Right lobe of liver (tissue), 6 donors: Measurements from ENCODE around the gene POU2F3. TPM values are rescaled to one million over a fixed set of nuclear protein-coding genes. Genes with fewer than 3 reads are reported as not detected.

ENCODE experiments used
- ATAC-seq, 4 donors: fragments of 200-7000 bp; cut with Tn5 transposase; one replicate each; pipeline ENCODE4 v1.9.1; 2020; ENCODE audit warnings: mild to moderate bottlenecking in 4 of 4, moderate library complexity in 4 of 4
- DNase-seq, 3 donors: peaks; one replicate each; pipeline ENCODE4 v3.0.0-alpha.2; 2020
- H3K27ac ChIP-seq, 3 donors: fragments of 200-600 bp; one replicate each; pipeline ENCODE4 v1.8.0; 2022
- H3K27me3 ChIP-seq, 2 donors: fragments of 200-600 bp; one replicate each; pipeline ENCODE4 v1.8.0; 2022
- H3K36me3 ChIP-seq, 4 donors: fragments of 200-600 bp; sonication (generic) in 1 of 4; one replicate each; pipeline versions ENCODE4 v1.5.1 to v1.8.0; 2017 to 2022; ENCODE audit warnings: control low read depth in 1 of 4
- H3K4me1 ChIP-seq, 4 donors: fragments of 200-600 bp; sonication (generic) in 1 of 4; one replicate each; pipeline versions ENCODE4 v1.5.1 to v1.8.0; 2017 to 2022; ENCODE audit warnings: control low read depth in 1 of 4
- H3K4me3 ChIP-seq, 3 donors: fragments of 200-600 bp; one replicate each; pipeline ENCODE4 v1.8.0; 2022
- H3K9me3 ChIP-seq, 4 donors: fragments of 200-600 bp; sonication (generic) in 1 of 4; one replicate each; pipeline versions ENCODE4 v1.5.1 to v1.8.0; 2017 to 2022; ENCODE audit warnings: control low read depth in 1 of 4
- POLR2A ChIP-seq: fragments of 450-650 bp; IDR thresholded peaks from one replicate; pipeline ENCODE4 v1.6.1; 2017; ENCODE audit warnings: antibody characterized with exemption, mild to moderate bottlenecking
- WGBS: methylation state at CpG from one replicate; pipeline ENCODE4 v1.1.6; 2018; ENCODE audit warnings: low coverage, low lambda C conversion rate; ENCODE audit not compliant: insufficient coverage; ENCODE audit errors: missing lambda C conversion rate; 5-methylcytosine and 5-hydroxymethylcytosine counted together
- intact Hi-C, 2 donors: fragments of 100-400 bp; cut with DNase I; formaldehyde crosslinking; loops; one replicate each; pipeline versions ENCODE4 v1.11.2 to v1.14.1; 2022
- total RNA-seq, 6 experiments: library from RNA; depleted of rRNA in 2 of 6; stranded (reverse); fragments of >200 nt in 2 of 6; fragmentation: NEBNext Ultra II Directional in 3 of 6; extraction: Animal tissue kit (Norgen Biotek cat#: 25700) in 3 of 6; gene quantifications; one replicate each; pipeline versions ENCODE4 v1.1.0 to v1.2.4, GENCODE V29; 2016 to 2023
- TF ChIP-seq, protein P1 (sequence below), 4 donors: fragments of 200-600 bp in 3 of 4; fragments of 450-650 bp in 1 of 4; IDR thresholded peaks; one replicate each; pipeline versions ENCODE4 v1.5.1 to v1.8.0; 2016 to 2022; ENCODE audit warnings: antibody characterized with exemption in 4 of 4, mild to moderate bottlenecking in 2 of 4
- donor health status: DM: no; HTN: yes; CAD: no.
- donor health status: DM: no; HTN: no; CAD: no.
- donor health status: DM: no; HTN: no; CAD: no.
- donor health status: DM: no; HTN: yes; CAD: no.
- donor health status: DM: no; HTN: yes; CAD: no.

The POU2F3 gene
- total RNA-seq, 6 experiments from 2014 or later = not detected

DNA sequence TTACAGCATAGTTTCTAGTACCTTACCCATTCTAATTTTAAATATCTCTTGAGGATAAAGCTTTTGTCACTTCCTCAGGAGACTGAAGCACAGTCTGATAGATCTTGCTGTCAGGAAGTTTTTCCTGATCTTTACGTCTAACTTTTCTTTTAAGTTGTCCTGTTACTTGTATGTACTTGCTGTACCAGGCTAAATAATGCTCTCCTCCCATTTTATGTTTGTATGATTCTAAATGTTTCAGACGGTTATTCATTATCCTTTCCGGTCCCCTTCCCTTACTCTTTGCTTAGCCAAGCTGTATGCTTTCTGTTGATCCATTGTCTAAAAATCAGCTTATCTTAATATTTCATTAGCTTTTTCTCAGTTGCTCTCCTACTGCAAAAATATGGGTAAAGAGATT, 102.3 kb downstream of the POU2F3 start:
- Histone ChIP-seq H3K36me3 (no peaks in the 10 kb centered on the region), H3K27ac (peak overlapping the region in 1 of 3 donors; percentile 8), H3K27me3 (no peaks in the 10 kb centered on the region), H3K4me3 (no peak overlapping the region), H3K4me1 (peaks cover 0 to 68% (median 22%) of the 10 kb centered on the region in 4 donors), H3K9me3 (no peaks in the 10 kb centered on the region)
- TF ChIP-seq, protein P1, sequence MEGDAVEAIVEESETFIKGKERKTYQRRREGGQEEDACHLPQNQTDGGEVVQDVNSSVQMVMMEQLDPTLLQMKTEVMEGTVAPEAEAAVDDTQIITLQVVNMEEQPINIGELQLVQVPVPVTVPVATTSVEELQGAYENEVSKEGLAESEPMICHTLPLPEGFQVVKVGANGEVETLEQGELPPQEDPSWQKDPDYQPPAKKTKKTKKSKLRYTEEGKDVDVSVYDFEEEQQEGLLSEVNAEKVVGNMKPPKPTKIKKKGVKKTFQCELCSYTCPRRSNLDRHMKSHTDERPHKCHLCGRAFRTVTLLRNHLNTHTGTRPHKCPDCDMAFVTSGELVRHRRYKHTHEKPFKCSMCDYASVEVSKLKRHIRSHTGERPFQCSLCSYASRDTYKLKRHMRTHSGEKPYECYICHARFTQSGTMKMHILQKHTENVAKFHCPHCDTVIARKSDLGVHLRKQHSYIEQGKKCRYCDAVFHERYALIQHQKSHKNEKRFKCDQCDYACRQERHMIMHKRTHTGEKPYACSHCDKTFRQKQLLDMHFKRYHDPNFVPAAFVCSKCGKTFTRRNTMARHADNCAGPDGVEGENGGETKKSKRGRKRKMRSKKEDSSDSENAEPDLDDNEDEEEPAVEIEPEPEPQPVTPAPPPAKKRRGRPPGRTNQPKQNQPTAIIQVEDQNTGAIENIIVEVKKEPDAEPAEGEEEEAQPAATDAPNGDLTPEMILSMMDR (IDR thresholded peaks at IDR 0.05) = no peak
- intact Hi-C loops = no loop called here
- WGBS = 56% methylated on average over 3 of the region's 3 CpGs
- ATAC-seq (no peak), DNase-seq (no peak)

DNA sequence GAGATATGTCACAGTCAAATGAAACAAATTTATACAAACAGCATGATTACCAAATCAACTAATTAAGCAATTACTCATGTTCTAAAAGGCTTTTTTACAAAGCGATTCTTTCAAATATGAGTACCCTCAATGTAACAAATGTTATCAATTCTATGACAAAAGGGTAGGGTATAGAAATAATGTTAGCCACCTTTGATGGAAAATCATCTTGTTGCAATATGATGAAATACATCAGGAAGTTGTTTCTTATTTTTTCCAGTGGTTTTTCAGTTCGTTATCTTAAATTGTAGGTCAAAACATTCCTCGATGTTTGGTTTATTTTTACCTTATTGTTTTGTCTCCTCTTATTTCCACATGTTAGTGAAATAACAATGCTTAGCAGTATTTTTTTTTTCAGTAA, 102.7 kb downstream of the POU2F3 start:
- Histone ChIP-seq H3K4me3 (no peak overlapping the region), H3K4me1 (peaks cover 0 to 72% (median 22%) of the 10 kb centered on the region in 4 donors), H3K9me3 (no peaks in the 10 kb centered on the region), H3K27me3 (no peaks in the 10 kb centered on the region), H3K27ac (no peak overlapping the region), H3K36me3 (no peaks in the 10 kb centered on the region)
- intact Hi-C loops = no loop called here
- ATAC-seq (no peak), DNase-seq (no peak)
- TF ChIP-seq POLR2A = no peak
- TF ChIP-seq, protein P1 (IDR thresholded peaks at IDR 0.05) = no peak
- 45% methylated on average over 3 of the region's 3 CpGs for WGBS

DNA sequence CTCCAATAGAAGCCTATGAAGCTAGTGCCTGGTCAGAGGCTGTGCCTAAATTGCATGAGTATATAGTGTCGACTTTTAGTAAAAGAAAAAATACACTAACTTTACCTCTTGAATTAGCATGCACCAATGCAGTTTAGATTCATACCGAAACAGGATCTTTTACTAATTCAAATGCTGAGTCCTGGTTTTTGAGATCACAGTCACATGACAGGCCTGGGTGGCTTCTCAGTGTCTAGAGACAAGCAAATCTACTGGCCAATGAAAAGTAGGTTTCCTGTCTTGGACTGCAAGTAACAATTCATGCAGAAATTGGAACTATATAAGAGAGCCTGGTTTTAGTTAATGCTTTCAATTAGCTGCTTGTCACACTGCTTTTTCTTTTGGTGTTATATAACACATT, 103.5 kb downstream of the POU2F3 start:
- no peaks in the 10 kb centered on the region for H3K36me3 ChIP-seq
- WGBS = 49% methylated on average over 2 of the region's 2 CpGs
- no peak for TF ChIP-seq POLR2A
- no peaks in the 10 kb centered on the region for H3K9me3 ChIP-seq
- intact Hi-C loops = no loop called here
- H3K27ac ChIP-seq = peak overlapping the region in 1 of 3 donors; percentile 3
- DNase-seq (no peak), ATAC-seq (peak; percentile 2 to 41 (median 26))
- H3K27me3 ChIP-seq = no peaks in the 10 kb centered on the region
- H3K4me1 ChIP-seq = peaks cover 0 to 80% (median 22%) of the 10 kb centered on the region in 4 donors
- H3K4me3 ChIP-seq = no peak overlapping the region

DNA sequence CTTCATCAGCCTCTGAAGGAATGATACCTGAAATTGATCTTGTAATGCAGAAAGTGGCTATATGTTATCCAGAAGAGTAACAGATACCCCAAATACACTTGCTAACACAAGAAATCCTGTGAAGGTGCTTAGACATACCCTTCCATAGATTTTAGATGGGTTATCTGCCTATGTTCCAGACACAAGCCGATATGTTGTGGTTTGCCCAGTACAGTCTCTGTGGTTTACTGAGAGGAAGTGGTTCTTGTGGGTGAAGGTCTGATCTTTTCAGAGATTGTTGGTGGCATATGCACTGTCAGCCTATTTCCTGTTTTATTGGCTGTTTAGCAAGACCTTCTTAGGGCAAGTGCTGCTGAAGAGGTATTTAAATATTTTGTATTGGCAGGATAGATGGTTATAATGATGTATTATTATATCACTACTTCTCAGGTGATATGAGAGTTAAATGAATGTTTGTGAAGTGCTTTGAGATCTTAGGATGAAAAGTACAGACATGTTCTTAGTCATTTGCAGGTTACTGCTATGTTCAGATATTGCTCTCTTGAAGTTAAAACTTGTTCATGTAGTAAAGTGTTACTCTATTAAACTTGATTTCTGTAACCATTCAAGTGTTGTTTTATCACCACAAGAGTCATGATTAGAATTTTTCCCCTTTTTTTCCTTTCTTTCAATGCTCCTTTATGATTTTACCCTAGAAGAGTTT, 104.5 kb downstream of the POU2F3 start:
- no peaks in the 10 kb centered on the region for H3K9me3 ChIP-seq
- H3K27ac ChIP-seq = no peak overlapping the region
- no peak for TF ChIP-seq POLR2A
- TF ChIP-seq, protein P1 (IDR thresholded peaks at IDR 0.05) = no peak
- no peak for DNase-seq
- H3K27me3 ChIP-seq = no peaks in the 10 kb centered on the region
- H3K36me3 ChIP-seq = no peaks in the 10 kb centered on the region
- H3K4me1 ChIP-seq = peaks cover 0 to 84% (median 25%) of the 10 kb centered on the region in 4 donors
- H3K4me3 ChIP-seq = no peak overlapping the region
- ATAC-seq = peak; percentile 7 to 23 (median 22)
- intact Hi-C loops = no loop called here
- 23% methylated on average over 1 of the region's 1 CpG for WGBS

DNA sequence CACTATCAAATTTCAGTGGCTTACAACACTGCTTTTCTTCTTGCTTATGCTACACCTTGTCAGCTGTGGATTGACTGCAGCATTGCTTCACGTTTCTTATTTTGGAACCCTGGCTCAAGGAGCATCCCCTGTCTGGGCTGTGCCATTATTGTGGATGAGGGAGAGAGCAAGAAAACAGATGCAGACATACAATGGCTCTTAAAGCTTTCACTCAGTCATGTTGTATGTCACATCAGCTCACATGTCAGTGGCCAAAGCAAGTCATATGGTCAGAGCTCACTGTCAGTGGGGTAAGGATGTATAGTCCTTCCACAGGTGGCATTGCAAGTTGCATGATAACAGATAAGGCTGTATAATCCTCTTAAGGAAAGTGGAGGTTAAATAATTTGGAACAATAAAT, 106.3 kb downstream of the POU2F3 start:
- 0% methylated on average over 1 of the region's 1 CpG for WGBS

More for the DNA sequence above, 106.3 kb downstream of the POU2F3 start:
- Histone ChIP-seq H3K9me3 (no peaks in the 10 kb centered on the region), H3K36me3 (no peaks in the 10 kb centered on the region), H3K4me1 (peaks cover 0 to 80% (median 26%) of the 10 kb centered on the region in 4 donors), H3K4me3 (no peak overlapping the region), H3K27ac (peak overlapping the region in 2 of 3 donors; percentile 38 to 64), H3K27me3 (no peaks in the 10 kb centered on the region)
- no peak for DNase-seq
- intact Hi-C loops = no loop called here
- peak in 2 of 4 donors; percentile 17 for ATAC-seq
- no peak for TF ChIP-seq POLR2A
- TF ChIP-seq, protein P1 (IDR thresholded peaks at IDR 0.05) = no peak
